ENCODE data around the gene PCGF2. TPM values are rescaled to one million over a fixed set of nuclear protein-coding genes. Genes with fewer than 3 reads are reported as not detected.

The PCGF2 gene
- total and polyA plus RNA-seq, 2 donors from 2014 or later = 62.2 to 111 TPM

DNA sequence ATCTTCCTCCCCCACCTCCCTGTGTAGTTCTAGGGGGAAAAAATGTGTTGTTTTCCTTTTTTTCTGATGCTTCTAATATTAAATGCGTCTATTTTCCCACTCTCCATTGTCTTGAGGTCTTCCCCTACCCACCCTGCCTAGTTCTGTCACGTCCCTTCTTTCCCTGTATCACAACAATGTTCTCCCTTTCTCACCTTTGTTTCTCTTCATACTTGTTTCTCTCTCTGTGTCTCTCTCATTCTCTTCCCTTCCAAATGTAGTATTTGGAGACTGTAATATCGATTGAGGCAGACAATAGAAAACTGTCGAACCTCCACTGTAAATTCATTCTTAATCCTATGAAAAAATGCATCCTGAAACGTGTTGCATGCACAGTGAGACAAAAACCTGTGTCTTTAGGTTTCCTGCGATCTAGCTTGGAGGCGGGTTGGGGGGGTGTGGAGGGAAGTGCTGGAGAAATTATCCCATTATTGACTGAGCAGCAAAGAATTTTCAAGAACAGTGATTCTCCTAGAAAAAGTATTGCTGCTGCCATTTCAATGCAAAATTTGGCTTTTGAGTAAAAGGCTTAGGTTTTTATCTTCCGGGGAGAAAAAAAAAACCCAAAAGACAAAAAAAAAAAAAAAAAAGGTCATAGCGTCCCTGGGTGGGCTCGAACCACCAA, 3.1 kb upstream of the PCGF2 start:
- Histone ChIP-seq H3K27me3 (ENCODE audit: control insufficient read depth, insufficient read depth, low read length) (no peaks in the 10 kb centered on the region), H3K36me3 (ENCODE audit: control insufficient read depth in 2 of 3, insufficient read depth in 3 of 3, low read length in 3 of 3) (peaks cover 0 to 10% (median 6%) of the 10 kb centered on the region in 3 donors), H3K9ac (ENCODE audit: low read length in 3 of 3) (peak overlapping the region in 2 of 3 donors; percentile 2 to 4), H3K4me1 (ENCODE audit: control insufficient read depth in 2 of 3, insufficient read depth in 2 of 3, low read depth in 1 of 3, low read length in 3 of 3) (peaks cover 0 to 38% (median 17%) of the 10 kb centered on the region in 3 donors), H3K27ac (ENCODE audit: low read depth in 2 of 2, low read length in 2 of 2) (peak overlapping the region; percentile 23 to 96), H3K9me3 (ENCODE audit: control insufficient read depth in 2 of 3, insufficient read depth in 1 of 3, low read length in 3 of 3) (no peaks in the 10 kb centered on the region), H3K4me3 (ENCODE audit: low read length in 3 of 3) (peak overlapping the region; percentile 44 to 100 (median 57))
- no peak for FAIRE-seq
- TF ChIP-seq, protein P1, sequence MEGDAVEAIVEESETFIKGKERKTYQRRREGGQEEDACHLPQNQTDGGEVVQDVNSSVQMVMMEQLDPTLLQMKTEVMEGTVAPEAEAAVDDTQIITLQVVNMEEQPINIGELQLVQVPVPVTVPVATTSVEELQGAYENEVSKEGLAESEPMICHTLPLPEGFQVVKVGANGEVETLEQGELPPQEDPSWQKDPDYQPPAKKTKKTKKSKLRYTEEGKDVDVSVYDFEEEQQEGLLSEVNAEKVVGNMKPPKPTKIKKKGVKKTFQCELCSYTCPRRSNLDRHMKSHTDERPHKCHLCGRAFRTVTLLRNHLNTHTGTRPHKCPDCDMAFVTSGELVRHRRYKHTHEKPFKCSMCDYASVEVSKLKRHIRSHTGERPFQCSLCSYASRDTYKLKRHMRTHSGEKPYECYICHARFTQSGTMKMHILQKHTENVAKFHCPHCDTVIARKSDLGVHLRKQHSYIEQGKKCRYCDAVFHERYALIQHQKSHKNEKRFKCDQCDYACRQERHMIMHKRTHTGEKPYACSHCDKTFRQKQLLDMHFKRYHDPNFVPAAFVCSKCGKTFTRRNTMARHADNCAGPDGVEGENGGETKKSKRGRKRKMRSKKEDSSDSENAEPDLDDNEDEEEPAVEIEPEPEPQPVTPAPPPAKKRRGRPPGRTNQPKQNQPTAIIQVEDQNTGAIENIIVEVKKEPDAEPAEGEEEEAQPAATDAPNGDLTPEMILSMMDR (IDR thresholded peaks at IDR 0.05; ENCODE audit: borderline replicate concordance, extremely low read depth, insufficient read depth) = no peak
- intact Hi-C loops (cut with DNase I) = no loop called here
- no peak for DNase-seq

DNA sequence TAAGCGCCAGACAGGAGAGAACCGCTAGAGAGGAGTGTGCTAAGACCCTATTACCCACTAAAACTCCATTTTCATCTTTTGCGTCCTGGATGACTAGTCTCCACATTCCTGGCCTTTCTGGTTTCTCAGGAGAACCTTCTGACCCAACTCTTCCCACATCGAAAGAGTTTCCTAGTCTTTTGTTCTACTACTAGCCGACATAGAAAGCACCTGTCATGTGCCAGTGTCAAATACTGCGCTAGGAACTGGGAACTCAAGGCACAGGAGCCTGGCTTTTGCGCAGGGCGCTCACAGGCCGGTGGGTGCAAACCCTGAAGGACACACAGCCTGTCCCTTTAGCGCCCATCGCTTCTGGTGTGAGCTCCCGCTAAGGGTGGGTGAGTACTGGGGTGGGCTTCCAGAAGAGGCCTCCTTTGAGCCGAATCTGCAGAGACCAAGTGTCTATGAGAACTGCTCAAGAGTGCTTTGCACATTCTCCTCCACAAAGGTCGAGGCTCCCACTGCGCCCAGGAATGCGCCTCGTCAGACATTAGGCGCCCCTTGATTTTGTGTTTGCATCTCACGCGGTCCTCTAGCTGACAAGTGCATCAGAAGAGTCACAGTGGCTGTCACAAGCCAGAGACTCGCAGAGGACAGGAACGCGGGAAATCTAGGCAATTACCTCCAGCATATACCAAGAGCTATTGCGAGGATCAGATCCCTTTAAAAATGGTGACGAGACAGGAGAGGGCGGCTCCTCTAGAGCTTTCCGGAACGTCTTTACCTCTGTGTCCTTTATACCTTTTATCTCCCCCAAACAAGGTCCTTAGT, 2.4 kb upstream of the PCGF2 start:
- no peak for FAIRE-seq
- peak overlapping the region in 2 of 3 donors; percentile 57 to 100 for H3K4me3 ChIP-seq (ENCODE audit: low read length in 3 of 3)
- H3K27ac ChIP-seq (ENCODE audit: low read depth in 2 of 2, low read length in 2 of 2) = peak overlapping the region; percentile 88 to 96
- peaks cover 0 to 45% (median 17%) of the 10 kb centered on the region in 3 donors for H3K4me1 ChIP-seq (ENCODE audit: control insufficient read depth in 2 of 3, insufficient read depth in 2 of 3, low read depth in 1 of 3, low read length in 3 of 3)
- peak in 3 of 5 donors; percentile 34 to 62 (median 49) for DNase-seq
- H3K9me3 ChIP-seq (ENCODE audit: control insufficient read depth in 2 of 3, insufficient read depth in 1 of 3, low read length in 3 of 3) = no peaks in the 10 kb centered on the region
- H3K36me3 ChIP-seq (ENCODE audit: control insufficient read depth in 2 of 3, insufficient read depth in 3 of 3, low read length in 3 of 3) = peaks cover 0 to 4% (median 0%) of the 10 kb centered on the region in 3 donors
- H3K9ac ChIP-seq (ENCODE audit: low read length in 3 of 3) = peak overlapping the region in 1 of 3 donors; percentile 82
- TF ChIP-seq, protein P1 (IDR thresholded peaks at IDR 0.05; ENCODE audit: borderline replicate concordance, extremely low read depth, insufficient read depth) = no peak
- no peaks in the 10 kb centered on the region for H3K27me3 ChIP-seq (ENCODE audit: control insufficient read depth, insufficient read depth, low read length)
- intact Hi-C loops (cut with DNase I) = no loop called here

DNA sequence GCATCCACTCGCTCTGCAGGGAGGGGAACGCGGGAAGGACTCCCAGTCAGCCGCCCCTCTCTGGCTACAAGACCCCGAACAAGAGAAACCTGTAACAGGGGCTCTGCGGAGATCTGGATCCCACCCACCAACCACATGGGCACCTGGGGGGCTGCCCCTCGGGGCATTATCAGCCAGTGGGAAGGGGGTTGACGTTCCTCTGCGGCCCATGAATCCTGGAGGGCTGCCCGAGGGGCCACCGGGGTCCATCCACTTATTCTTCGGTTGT, 1.8 kb upstream of the PCGF2 start:
- H3K9ac ChIP-seq (ENCODE audit: low read length in 3 of 3) = peak overlapping the region in 2 of 3 donors; percentile 8 to 82
- no peaks in the 10 kb centered on the region for H3K9me3 ChIP-seq (ENCODE audit: control insufficient read depth in 2 of 3, insufficient read depth in 1 of 3, low read length in 3 of 3)
- peak overlapping the region; percentile 88 to 96 for H3K27ac ChIP-seq (ENCODE audit: low read depth in 2 of 2, low read length in 2 of 2)
- no peaks in the 10 kb centered on the region for H3K27me3 ChIP-seq (ENCODE audit: control insufficient read depth, insufficient read depth, low read length)
- no peak for DNase-seq
- TF ChIP-seq, protein P1 (IDR thresholded peaks at IDR 0.05; ENCODE audit: borderline replicate concordance, extremely low read depth, insufficient read depth) = no peak
- H3K4me1 ChIP-seq (ENCODE audit: control insufficient read depth in 2 of 3, insufficient read depth in 2 of 3, low read depth in 1 of 3, low read length in 3 of 3) = peaks cover 0 to 46% (median 17%) of the 10 kb centered on the region in 3 donors
- peaks cover 0 to 4% (median 0%) of the 10 kb centered on the region in 3 donors for H3K36me3 ChIP-seq (ENCODE audit: control insufficient read depth in 2 of 3, insufficient read depth in 3 of 3, low read length in 3 of 3)
- intact Hi-C loops (cut with DNase I) = no loop called here
- no peak for FAIRE-seq
- H3K4me3 ChIP-seq (ENCODE audit: low read length in 3 of 3) = peak overlapping the region; percentile 42 to 100 (median 63)
